ENCODE data around the gene SLC17A9.

Gene SLC17A9

DNA sequence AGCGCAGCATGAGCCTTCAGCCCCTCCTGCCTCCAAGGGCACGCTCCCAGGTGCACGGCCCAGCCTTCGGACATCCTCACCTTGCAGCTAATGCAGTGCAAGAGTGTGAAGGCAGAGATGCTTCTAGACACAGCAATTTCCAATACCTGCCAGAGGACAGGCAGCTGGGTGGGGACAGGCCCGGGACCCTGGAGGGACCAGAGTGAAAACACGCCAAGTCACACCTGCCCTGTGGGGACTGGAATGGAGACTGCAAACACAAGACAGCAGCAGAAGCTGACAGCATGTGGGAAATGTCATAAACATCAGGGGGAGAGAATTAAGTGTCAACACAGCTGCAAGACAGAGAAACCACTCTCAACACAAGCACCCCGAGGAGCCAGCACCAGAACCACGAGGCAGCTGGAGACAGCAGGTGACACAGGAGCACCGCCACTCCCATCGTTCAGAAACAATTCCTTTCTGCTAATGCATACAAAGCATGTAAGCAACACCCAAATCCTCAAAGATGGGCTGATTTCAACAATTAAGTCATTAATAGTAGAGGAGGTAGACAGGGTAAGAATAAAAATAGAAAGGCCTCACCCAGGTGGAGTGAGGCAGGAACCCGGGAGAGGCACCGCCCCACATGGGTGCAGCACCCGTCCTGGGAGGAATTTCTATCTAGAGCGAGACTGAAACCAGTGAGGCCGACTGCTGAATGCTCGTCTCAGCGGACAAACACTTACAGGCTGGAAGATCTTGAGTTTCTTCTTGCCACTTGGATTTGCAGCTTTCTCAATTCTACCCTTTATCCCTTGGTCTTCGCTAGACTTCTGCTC is 43.3 kb upstream of the SLC17A9 start:
- H3K4me3 ChIP-seq (ENCODE audit: low read depth, low read length): no peak overlapping the region
- TF ChIP-seq, protein P1, sequence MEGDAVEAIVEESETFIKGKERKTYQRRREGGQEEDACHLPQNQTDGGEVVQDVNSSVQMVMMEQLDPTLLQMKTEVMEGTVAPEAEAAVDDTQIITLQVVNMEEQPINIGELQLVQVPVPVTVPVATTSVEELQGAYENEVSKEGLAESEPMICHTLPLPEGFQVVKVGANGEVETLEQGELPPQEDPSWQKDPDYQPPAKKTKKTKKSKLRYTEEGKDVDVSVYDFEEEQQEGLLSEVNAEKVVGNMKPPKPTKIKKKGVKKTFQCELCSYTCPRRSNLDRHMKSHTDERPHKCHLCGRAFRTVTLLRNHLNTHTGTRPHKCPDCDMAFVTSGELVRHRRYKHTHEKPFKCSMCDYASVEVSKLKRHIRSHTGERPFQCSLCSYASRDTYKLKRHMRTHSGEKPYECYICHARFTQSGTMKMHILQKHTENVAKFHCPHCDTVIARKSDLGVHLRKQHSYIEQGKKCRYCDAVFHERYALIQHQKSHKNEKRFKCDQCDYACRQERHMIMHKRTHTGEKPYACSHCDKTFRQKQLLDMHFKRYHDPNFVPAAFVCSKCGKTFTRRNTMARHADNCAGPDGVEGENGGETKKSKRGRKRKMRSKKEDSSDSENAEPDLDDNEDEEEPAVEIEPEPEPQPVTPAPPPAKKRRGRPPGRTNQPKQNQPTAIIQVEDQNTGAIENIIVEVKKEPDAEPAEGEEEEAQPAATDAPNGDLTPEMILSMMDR (IDR thresholded peaks at IDR 0.05; ENCODE audit: borderline replicate concordance, insufficient read depth, low read depth, low read length): no peak

DNA sequence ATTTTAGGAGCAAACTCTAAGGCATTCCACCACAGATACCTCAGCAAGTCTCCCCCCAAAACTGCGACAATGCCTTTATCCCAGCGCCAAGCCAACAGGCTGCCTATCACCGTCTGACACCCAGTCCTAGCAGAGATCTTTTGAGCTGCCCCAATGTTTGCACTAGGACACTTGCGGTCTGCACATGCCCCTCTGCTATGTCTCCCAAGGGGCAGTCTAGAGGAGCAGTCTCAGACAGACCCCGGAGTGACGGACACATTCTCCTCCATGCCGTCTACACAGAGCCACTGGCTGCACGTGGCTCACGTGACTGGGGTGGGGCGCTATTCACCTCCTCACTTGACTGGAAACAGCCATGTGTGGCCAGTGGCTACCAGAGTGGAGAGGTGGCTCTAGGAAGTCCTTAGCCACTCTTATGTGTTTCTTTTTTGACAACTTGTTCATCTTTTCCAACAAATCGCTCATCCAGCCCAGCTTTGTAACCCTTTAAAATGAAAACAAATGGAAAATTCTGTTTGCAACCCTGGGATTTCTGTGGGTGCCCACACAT is 42.2 kb upstream of the SLC17A9 start:
- TF ChIP-seq, protein P1 (IDR thresholded peaks at IDR 0.05; ENCODE audit: borderline replicate concordance, insufficient read depth, low read depth, low read length): no peak
- no peak overlapping the region for H3K4me3 ChIP-seq (ENCODE audit: low read depth, low read length)

DNA sequence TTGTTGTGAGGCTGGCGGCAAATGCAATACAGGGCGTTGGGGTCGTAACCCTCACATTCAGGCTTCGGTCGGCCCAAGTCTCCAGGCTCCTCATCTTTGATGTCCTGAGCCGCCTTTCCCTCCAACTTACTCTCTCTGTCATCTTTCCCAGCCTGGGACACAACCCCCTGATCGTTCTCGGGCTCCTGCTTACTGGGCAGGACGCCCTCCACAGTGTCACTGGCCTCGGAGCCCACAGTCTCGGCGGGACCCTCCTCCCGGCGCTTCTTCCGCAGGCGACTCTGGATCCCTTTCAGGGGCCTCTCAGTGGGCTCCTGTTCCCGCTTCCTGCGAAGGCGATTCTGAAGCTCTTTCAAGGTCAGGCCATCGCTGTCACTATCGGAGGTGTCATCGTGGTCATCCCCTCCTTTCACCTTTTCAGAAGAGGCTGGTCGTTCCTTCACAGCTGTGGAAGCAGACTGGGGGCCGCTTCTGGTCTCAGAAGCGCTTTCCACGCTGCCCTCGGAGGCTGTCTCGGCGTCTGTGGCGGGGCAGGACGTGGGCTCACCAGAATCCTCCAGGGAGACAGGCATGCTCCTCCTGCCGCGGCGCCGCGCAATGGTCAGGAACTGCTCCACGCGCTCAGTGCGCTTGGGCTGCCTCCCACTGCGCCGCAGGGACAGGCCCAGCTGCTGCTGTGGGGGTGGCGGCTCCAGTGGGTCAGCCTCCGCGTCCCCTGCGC is 41.6 kb upstream of the SLC17A9 start:
- TF ChIP-seq, protein P1 (IDR thresholded peaks at IDR 0.05; ENCODE audit: borderline replicate concordance, insufficient read depth, low read depth, low read length): no peak
- H3K4me3 ChIP-seq (ENCODE audit: low read depth, low read length): no peak overlapping the region

DNA sequence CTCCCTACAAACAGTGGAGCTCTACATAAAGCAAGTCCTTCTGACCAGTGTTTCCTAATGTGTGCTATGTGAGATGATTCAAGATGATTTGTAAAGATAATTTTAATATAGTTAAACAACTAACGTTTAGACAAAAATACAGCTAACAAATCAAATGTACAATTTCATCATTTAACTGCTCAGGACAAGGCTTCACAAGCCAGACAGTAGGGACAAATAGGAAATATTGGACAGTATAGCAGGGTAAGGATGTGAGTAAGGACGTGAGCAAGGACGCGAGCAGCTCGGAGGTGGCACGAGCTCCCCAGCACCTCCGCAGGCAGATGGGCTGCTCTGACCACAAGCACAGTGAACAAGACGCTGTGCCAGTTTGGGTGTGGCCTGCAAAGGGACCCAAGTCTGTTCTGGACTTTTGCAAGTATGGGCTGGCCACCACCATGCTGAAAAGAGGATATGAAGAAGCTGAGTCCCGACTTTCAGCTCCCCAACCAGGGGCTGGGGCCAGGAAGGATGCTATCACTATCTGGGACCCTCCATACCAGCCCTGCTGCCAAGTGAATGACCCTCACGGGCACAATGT is 40.7 kb upstream of the SLC17A9 start:
- TF ChIP-seq, protein P1 (IDR thresholded peaks at IDR 0.05; ENCODE audit: borderline replicate concordance, insufficient read depth, low read depth, low read length): no peak

DNA sequence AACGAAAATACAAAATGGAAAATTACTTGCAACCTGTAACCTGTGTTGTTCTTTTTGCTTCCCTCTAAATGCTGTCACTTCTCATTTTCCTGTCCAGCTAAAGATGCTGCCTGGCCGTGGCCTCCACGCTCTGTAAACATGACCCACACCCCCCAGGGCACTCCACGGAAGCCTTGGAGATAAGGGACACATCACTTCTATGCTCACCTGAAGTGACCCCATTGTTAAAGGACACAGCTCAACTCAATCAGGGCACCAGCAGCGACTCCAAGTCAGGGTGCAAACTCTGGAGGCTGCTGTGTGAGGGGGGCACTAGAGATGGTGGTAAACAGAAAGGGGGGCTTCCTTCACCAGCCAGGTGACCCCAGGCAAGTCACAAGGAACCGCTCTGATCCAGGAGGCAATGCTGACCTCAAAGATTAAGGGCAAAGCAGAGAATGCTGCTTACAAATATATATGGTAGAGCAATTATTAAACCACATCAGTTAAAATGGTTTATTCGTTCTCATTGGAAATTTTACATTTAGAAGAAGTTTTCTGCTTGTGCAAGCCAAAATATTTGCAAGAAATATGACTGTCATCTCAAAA is 39.4 kb upstream of the SLC17A9 start:
- H3K4me3 ChIP-seq (ENCODE audit: low read depth, low read length): no peak overlapping the region
- TF ChIP-seq, protein P1 (IDR thresholded peaks at IDR 0.05; ENCODE audit: borderline replicate concordance, insufficient read depth, low read depth, low read length): no peak

More for the DNA sequence above, 40.7 kb upstream of the SLC17A9 start:
- no peak overlapping the region for H3K4me3 ChIP-seq (ENCODE audit: low read depth, low read length)

DNA sequence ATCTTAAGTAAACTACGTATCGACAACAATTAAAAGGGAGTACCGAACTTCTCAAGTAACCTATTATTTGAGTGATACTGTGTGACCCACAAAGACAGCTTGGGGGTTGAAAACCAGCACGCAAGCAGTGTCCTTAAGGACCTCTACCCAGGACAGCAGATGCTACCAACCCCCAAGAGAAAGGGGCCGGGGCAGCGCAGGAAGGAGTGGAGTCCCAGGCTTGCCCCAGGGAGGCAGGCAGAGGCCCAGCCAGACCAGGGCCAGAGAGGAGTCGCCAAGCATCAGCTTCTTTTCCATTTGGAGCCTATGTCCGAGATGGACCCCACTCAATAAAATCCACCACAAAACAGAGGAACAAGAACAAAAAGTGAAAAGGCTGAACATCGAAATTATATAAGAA is 38.1 kb upstream of the SLC17A9 start:
- no peak overlapping the region for H3K4me3 ChIP-seq (ENCODE audit: low read depth, low read length)
- TF ChIP-seq, protein P1 (IDR thresholded peaks at IDR 0.05; ENCODE audit: borderline replicate concordance, insufficient read depth, low read depth, low read length): no peak
